Measurements from ENCODE around the gene HOXD11.

- TF ChIP-seq CTCF (IDR thresholded peaks at IDR 0.05) (no peak), POLR2A (IDR thresholded peaks at IDR 0.05) (no peak)
Measured at GRCh38 chr2:176084611-176085119, 22.4 kb upstream of the HOXD11 start.

Data from body of pancreas (tissue), 4 donors.